HepG2 (cell line): ENCODE data around the gene TTLL4. TPM values are rescaled to one million over a fixed set of nuclear protein-coding genes. Genes with fewer than 3 reads are reported as not detected.

Experiments
- ATAC-seq: fragments of 200-7000 bp; cut with Tn5 transposase; 3 replicates; pipeline ENCODE4 v1.9.1; 2020; ENCODE audit warnings: mild to moderate bottlenecking, moderate library complexity
- BruUV-seq: library from RNA; stranded (reverse); fragments of 400-500 nt; replicated peaks from 2 replicates; lab custom pipeline; 2021; lab: Mats Ljungman, UMichigan
- CTCF ChIA-PET: fragments of 300-600 bp; formaldehyde crosslinking; extraction: SDS; loops from one replicate; lab custom pipeline; 2021; ENCODE audit warnings: low total read pairs, inconsistent platforms, low intra/inter-chr PET ratio; lab: Yijun Ruan, JAX
- POLR2A ChIA-PET: fragments of 350-600 bp; sonication (Branson Sonifier 250); formaldehyde crosslinking; loops from one replicate; lab custom pipeline; 2020; ENCODE audit warnings: antibody characterized with exemption, inconsistent platforms; lab: Yijun Ruan, JAX
- DNase-seq: peaks from one replicate; pipeline ENCODE4 v3.0.0-alpha.2; 2015; ENCODE audit warnings: low spot score
- FAIRE-seq: peaks from 3 replicates; lab custom pipeline; 2011; peaks lifted over from hg19 to GRCh38; lab: Jason Lieb, UNC
- H2AFZ ChIP-seq: one replicate; pipeline ENCODE4 v1.6.1; 2011; ENCODE audit warnings: low read length, inconsistent platforms
- H3K27ac ChIP-seq: fragments of 300-600 bp; 3 replicates; pipeline ENCODE4 v1.8.0; 2011; ENCODE audit warnings: mixed run types, mild to moderate bottlenecking, mixed read lengths, low read length, inconsistent platforms; ENCODE audit not compliant: insufficient read depth; ENCODE audit errors: extremely low read length
- H3K27me3 ChIP-seq, 2 experiments: fragments of 200-600 bp in 1 of 2; 2 replicates in 1 of 2; 3 replicates in 1 of 2; pipeline versions ENCODE4 v1.6.0 to v1.8.0; 2011; ENCODE audit warnings: low read length in 2 of 2, mild to moderate bottlenecking in 2 of 2, moderate library complexity in 2 of 2, inconsistent platforms in 1 of 2; ENCODE audit not compliant: insufficient read depth in 2 of 2, control insufficient read depth in 1 of 2
- H3K36me3 ChIP-seq, 2 experiments: fragments of 200-600 bp in 1 of 2; replicated peaks in 1 of 2; 2 replicates in 1 of 2; 3 replicates in 1 of 2; pipeline versions ENCODE4 v1.5.1 to v1.8.0; 2011; ENCODE audit warnings: low read length in 2 of 2, inconsistent platforms in 1 of 2; ENCODE audit not compliant: insufficient read depth in 2 of 2, control insufficient read depth in 1 of 2
- H3K4me1 ChIP-seq: 2 replicates; pipeline ENCODE4 v1.5.1; 2012; ENCODE audit warnings: low read length, inconsistent platforms; ENCODE audit not compliant: insufficient read depth
- H3K4me2 ChIP-seq: 2 replicates; pipeline ENCODE4 v1.6.0; 2011; ENCODE audit warnings: low read depth, low read length, inconsistent platforms
- H3K4me3 ChIP-seq, 3 experiments: fragments of 200-600 bp in 1 of 3; sonication (generic), shearing (Covaris generic) in 1 of 3; replicated peaks in 1 of 3; 2 replicates each; pipeline ENCODE4 v1.5.1; 2011 to 2016; ENCODE audit warnings: low read length in 3 of 3, inconsistent platforms in 2 of 3, low read depth in 2 of 3, mild to moderate bottlenecking in 2 of 3, control low read depth in 1 of 3, mixed read lengths in 1 of 3; ENCODE audit not compliant: insufficient read depth in 1 of 3
- H3K79me2 ChIP-seq: one replicate; pipeline ENCODE4 v1.6.1; 2011; ENCODE audit warnings: low read length, inconsistent platforms; ENCODE audit not compliant: insufficient read depth
- H3K9ac ChIP-seq: 2 replicates; pipeline ENCODE4 v1.6.0; 2011; ENCODE audit warnings: mild to moderate bottlenecking, low read depth, low read length, inconsistent platforms; ENCODE audit not compliant: insufficient read depth
- H3K9me3 ChIP-seq: 2 replicates; pipeline ENCODE4 v1.5.1; 2012; ENCODE audit warnings: mild to moderate bottlenecking, low read length
- H4K20me1 ChIP-seq: 2 replicates; pipeline ENCODE4 v1.6.0; 2011; ENCODE audit warnings: inconsistent platforms, mild to moderate bottlenecking, low read length, moderate library complexity; ENCODE audit not compliant: insufficient read depth
- KDM2A ChIP-seq: sonication (generic); formaldehyde crosslinking; IDR thresholded peaks from 2 replicates; pipeline ENCODE4 v1.4.0; 2020; ENCODE audit warnings: low read depth, missing genetic modification reagents, borderline replicate concordance
- MAFK ChIP-seq, 2 experiments: IDR thresholded peaks in 1 of 2; conservative IDR thresholded peaks in 1 of 2; 2 replicates each; pipeline ENCODE4 v1.6.1; 2011; ENCODE audit warnings: improper control_type of control experiment in 2 of 2, low read length in 2 of 2
- STAT5B ChIP-seq: sonication (generic); formaldehyde crosslinking; IDR thresholded peaks from 2 replicates; pipeline ENCODE4 v1.4.0; 2020; ENCODE audit warnings: missing genetic modification reagents
- ZC3H4 ChIP-seq: sonication (generic); formaldehyde crosslinking; IDR thresholded peaks from 2 replicates; pipeline ENCODE4 v1.4.0; 2020; ENCODE audit warnings: missing genetic modification reagents, borderline replicate concordance
- WGBS: methylation state at CpG from one replicate; pipeline ENCODE4 v1.1.6; 2017; ENCODE audit warnings: low lambda C conversion rate; 5-methylcytosine and 5-hydroxymethylcytosine counted together
- in situ Hi-C: cut with HindIII; loops from 2 replicates; pipeline ENCODE4 v1.10.0; 2017; ENCODE audit warnings: low pct_unique_long_range_greater_than_20kb; ENCODE audit not compliant: extremely low pct_ligation_motif_present
- intact Hi-C: fragments of 100-400 bp; cut with micrococcal nuclease; formaldehyde crosslinking; loops from one replicate; pipeline ENCODE4 v1.10.0; 2022; ENCODE audit not compliant: unreplicated experiment
- polyA plus RNA-seq, 8 experiments: library from polyadenylated mRNA; depleted of rRNA in 3 of 8; stranded (reverse) in 7 of 8; unstranded in 1 of 8; fragments of >200 nt; fragmentation: Illumina TruSeq in 4 of 8; extraction: Trizol in 4 of 8; gene quantifications; 2 replicates each; pipeline versions ENCODE4 v1.2.1 to v1.2.3, GENCODE V29; 2011 to 2016; ENCODE audit warnings: low read depth in 4 of 8, missing spikeins in 1 of 8, mixed read lengths in 1 of 8; ENCODE audit not compliant: insufficient read depth in 1 of 8
- total RNA-seq, 5 experiments: library from RNA; depleted of rRNA; stranded (reverse); fragments of >200 nt; fragmentation: Illumina TruSeq; extraction: Trizol; gene quantifications; 2 replicates each; pipeline ENCODE4 v1.2.3, GENCODE V29; 2016; ENCODE audit warnings: low read depth in 1 of 5
- TF ChIP-seq, protein P1 (sequence below): sonication (generic); formaldehyde crosslinking; IDR thresholded peaks from 2 replicates; pipeline ENCODE4 v1.4.0; 2020; ENCODE audit warnings: mild to moderate bottlenecking, missing genetic modification reagents
- TF ChIP-seq, protein P2 (sequence below): sonication (generic); formaldehyde crosslinking; IDR thresholded peaks from 2 replicates; pipeline ENCODE4 v1.5.0; 2020; ENCODE audit warnings: missing genetic modification reagents

TTLL4 gene
- total and polyA plus RNA-seq, 2 of the 13 experiments (the other 11 are each of a cell fraction or from before 2014, with no cell fraction given): 77.5 to 84.6 TPM

DNA sequence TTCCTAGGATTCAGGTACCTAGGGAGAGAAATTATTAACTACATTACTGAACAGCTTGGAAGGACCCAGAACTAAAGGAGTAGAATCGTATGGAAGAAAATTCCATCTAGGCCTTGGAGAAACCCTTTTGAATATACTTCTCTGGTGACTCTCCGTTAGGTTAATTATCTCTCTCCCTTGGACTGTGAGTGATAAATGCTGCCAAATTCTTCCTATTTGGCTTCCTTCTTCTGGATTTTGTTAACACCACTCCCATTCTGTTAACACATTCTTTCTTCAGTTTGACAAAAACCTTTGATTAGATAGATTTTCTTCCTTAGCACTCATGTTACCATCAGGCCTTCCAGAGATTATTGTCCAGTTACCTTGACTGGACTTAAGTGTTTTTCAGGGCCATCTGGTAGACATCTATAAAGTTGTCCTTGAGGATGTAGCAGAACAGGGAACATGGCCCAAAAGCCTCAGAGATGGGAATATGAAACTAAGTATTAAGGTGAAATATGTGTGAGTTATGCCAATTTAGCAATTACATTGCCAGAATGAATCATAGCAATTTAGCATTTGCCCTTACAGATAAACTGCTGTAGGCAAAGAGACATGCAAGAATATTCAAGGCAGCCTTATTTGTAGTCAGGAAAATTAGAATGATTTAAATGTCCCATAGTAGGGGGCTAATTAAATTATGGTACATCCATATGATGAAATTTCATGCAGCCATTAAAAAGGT is 78.1 kb downstream of the TTLL4 start:
- DNase-seq (no peak), FAIRE-seq (no peak), ATAC-seq (no peak)
- in situ Hi-C loops: no loop called here
- peaks cover 2 to 6% of the 10 kb centered on the region in 2 experiments; a peak in 4 of 5 replicates for H3K36me3 ChIP-seq
- H2AFZ ChIP-seq: no peak overlapping the region
- no peaks in the 10 kb centered on the region for H3K27me3 ChIP-seq
- H3K4me1 ChIP-seq: peaks cover 78% of the 10 kb centered on the region
- H3K79me2 ChIP-seq: peaks cover 95% of the 10 kb centered on the region
- H3K4me2 ChIP-seq: no peak overlapping the region
- WGBS: 95% methylated on average over 2 of the region's 2 CpGs
- no TSS peak for BruUV-seq
- intact Hi-C loops: no loop called here
- TF ChIP-seq MAFK (conservative IDR thresholded peaks at IDR 0.05 in 1 of 2, IDR thresholded peaks at IDR 0.05 in 1 of 2; ENCODE audit: low read length in 2 of 2) (0 out of 4 replicates have a peak, but pooled peaks of 1 of the 2 experiments have one; percentile 1), ZC3H4 (no peak)
- no peak overlapping the region for H3K9ac ChIP-seq
- CTCF ChIA-PET: no interaction called here
- H3K27ac ChIP-seq: no peak overlapping the region
- POLR2A ChIA-PET: interaction anchor here (1.2 to 8.5 kb wide), 3 partner anchors 37 to 57 kb away, joined by 3 to 218 read pairs (median 12); no protein-coding TSS in a partner anchor
- no peak overlapping the region for H3K4me3 ChIP-seq
- H4K20me1 ChIP-seq: peaks cover 31% of the 10 kb centered on the region
- no peaks in the 10 kb centered on the region for H3K9me3 ChIP-seq

DNA sequence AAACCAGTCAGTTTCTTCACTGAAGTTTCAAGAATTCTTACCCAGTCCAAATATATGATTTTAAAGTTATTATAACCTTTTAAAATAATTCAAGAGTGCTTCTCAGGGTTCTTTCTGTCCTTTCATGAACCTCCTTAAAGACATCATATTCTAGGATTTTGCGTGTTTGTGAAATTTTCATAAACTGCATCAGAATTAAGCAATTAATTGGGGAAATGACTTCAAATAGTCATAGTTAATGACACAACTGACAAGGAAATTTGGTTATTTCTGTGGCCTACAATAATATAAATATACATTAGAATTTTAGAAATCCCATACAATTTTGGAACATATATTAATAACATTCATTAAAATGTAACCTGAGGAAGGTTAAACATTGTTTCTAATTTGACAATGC is 81.8 kb downstream of the TTLL4 start:
- no peak for DNase-seq
- H3K36me3 ChIP-seq: peaks cover 0 to 4% of the 10 kb centered on the region in 2 experiments; a peak in 4 of 5 replicates
- H3K4me2 ChIP-seq: no peak overlapping the region
- WGBS: 100% methylated on average over 1 of the region's 1 CpG
- ChIA-PET CTCF (no interaction called here), POLR2A (interaction anchor here (1.6 kb wide), 1 partner anchor 11 kb away, joined by 12 read pairs; the partner anchor contains the start of gene CYP27A1)
- H3K9me3 ChIP-seq: no peaks in the 10 kb centered on the region
- FAIRE-seq: no peak
- H2AFZ ChIP-seq: no peak overlapping the region
- TF ChIP-seq KDM2A (CRISPR knock-in tag) (no peak), STAT5B (CRISPR knock-in tag) (no peak)
- TF ChIP-seq, protein P1, sequence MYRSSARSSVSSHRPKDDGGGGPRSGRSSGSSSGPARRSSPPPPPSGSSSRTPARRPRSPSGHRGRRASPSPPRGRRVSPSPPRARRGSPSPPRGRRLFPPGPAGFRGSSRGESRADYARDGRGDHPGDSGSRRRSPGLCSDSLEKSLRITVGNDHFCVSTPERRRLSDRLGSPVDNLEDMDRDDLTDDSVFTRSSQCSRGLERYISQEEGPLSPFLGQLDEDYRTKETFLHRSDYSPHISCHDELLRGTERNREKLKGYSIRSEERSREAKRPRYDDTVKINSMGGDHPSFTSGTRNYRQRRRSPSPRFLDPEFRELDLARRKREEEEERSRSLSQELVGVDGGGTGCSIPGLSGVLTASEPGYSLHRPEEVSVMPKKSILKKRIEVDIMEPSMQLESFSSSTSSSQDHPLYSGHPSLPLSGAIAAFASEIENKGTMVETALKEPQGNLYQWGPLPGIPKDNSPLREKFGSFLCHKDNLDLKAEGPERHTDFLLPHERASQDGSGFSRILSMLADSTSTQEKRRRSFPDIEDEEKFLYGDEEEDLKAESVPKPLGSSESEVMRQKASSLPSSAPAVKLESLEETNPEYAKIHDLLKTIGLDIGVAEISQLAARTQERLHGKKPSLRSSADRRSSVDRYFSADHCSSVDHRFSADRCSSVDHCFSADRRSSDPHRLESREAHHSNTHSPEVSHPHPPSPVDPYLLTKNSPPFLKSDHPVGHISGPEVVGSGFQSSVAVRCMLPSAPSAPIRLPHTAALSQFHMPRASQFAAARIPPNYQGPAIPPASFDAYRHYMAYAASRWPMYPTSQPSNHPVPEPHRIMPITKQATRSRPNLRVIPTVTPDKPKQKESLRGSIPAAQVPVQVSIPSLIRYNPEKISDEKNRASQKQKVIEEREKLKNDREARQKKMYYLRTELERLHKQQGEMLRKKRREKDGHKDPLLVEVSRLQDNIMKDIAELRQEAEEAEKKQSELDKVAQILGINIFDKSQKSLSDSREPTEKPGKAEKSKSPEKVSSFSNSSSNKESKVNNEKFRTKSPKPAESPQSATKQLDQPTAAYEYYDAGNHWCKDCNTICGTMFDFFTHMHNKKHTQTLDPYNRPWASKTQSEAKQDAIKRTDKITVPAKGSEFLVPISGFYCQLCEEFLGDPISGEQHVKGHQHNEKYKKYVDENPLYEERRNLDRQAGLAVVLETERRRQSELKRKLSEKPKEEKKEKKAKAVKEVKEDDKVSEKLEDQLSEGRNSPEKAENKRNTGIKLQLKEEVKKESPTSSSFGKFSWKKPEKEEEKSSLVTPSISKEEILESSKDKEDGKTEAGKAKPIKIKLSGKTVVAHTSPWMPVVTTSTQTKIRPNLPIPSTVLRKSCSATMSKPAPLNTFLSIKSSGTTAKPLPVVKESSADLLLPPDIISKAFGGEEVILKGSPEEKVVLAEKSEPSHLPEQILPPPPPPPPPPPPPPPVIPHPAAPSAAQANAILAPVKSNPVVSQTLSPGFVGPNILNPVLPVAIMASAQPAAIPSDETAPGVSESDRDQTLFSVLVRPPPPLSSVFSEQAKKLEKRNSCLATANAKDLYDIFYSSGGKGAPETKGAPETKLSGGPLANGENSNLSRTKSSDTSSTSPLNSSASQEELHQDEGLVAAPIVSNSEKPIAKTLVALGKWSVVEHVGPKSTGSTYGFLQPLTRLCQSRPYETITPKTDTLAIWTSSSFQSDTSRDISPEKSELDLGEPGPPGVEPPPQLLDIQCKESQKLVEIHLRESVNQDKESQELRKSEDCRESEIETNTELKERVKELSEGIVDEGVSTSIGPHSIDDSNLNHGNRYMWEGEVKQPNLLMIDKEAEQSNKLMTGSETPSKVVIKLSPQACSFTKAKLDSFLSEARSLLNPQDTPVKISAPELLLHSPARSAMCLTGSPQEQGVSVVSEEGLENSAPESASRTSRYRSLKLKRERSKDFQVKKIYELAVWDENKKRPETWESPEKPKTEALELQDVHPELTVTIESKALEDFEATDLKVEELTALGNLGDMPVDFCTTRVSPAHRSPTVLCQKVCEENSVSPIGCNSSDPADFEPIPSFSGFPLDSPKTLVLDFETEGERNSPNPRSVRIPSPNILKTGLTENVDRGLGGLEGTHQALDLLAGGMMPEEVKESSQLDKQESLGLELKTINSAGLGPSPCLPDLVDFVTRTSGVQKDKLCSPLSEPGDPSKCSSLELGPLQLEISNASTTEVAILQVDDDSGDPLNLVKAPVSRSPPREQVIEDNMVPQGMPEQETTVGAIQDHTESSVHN (CRISPR knock-in tag): no peak
- TF ChIP-seq, protein P2, sequence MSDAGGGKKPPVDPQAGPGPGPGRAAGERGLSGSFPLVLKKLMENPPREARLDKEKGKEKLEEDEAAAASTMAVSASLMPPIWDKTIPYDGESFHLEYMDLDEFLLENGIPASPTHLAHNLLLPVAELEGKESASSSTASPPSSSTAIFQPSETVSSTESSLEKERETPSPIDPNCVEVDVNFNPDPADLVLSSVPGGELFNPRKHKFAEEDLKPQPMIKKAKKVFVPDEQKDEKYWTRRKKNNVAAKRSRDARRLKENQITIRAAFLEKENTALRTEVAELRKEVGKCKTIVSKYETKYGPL (CRISPR knock-in tag): no peak
- no TSS peak for BruUV-seq
- H3K27me3 ChIP-seq: no peaks in the 10 kb centered on the region
- no peak overlapping the region for H3K9ac ChIP-seq
- peaks cover 5% of the 10 kb centered on the region; the same call in 1 of the 2 replicates for H4K20me1 ChIP-seq
- H3K79me2 ChIP-seq: peaks cover 89% of the 10 kb centered on the region
- no peak overlapping the region for H3K4me3 ChIP-seq
- H3K4me1 ChIP-seq: peaks cover 41% of the 10 kb centered on the region
- in situ Hi-C loops: no loop called here
- no peak for ATAC-seq
- intact Hi-C loops: no loop called here
- H3K27ac ChIP-seq: no peak overlapping the region
